Breast epithelium (tissue), 3 donors: ENCODE measurements around the gene DOCK3.

Experiments
- POLR2A ChIP-seq: fragments of 450-650 bp; IDR thresholded peaks from one replicate; pipeline ENCODE4 v1.6.1; 2016; ENCODE audit warnings: antibody characterized with exemption, mild to moderate bottlenecking, moderate library complexity
- TF ChIP-seq, protein P1 (sequence below), 3 donors: fragments of 450-650 bp; IDR thresholded peaks; one replicate each; pipeline ENCODE4 v1.5.1; 2016 to 2017; ENCODE audit warnings: antibody characterized with exemption in 3 of 3, mild to moderate bottlenecking in 3 of 3, moderate library complexity in 3 of 3

DNA sequence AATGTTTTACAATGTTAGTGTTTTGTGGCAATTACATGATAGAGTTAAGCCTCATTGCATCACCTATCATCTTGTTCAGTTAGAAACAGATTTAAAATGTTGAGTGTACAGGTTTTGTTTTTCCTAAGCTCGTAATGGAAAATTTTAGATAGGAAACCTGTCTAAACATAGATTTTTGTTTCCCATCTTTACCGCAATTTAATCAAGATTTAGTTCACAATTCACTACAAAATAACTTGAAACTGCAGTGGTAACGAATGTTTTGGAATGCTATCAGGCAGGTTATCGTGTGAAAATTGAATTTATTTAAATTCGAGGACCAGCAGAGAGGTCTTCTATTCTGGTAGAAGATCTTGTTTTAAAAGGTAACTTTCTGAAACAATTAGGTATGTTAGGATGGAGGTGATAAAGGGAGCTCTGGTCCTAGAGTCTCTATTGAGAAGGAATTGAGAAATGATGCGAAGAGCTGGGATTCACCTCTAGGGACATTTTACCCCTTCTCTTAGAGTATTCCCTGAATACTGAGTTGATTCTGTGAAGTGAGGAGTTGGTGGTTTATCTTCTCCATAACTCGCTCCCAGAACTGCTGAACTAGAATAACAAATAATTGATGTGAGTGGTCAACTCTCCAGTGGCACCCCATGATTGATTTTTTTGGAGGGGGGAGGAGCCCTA lies 1.4 kb downstream of the DOCK3 start:
- no peak for TF ChIP-seq POLR2A
- TF ChIP-seq, protein P1, sequence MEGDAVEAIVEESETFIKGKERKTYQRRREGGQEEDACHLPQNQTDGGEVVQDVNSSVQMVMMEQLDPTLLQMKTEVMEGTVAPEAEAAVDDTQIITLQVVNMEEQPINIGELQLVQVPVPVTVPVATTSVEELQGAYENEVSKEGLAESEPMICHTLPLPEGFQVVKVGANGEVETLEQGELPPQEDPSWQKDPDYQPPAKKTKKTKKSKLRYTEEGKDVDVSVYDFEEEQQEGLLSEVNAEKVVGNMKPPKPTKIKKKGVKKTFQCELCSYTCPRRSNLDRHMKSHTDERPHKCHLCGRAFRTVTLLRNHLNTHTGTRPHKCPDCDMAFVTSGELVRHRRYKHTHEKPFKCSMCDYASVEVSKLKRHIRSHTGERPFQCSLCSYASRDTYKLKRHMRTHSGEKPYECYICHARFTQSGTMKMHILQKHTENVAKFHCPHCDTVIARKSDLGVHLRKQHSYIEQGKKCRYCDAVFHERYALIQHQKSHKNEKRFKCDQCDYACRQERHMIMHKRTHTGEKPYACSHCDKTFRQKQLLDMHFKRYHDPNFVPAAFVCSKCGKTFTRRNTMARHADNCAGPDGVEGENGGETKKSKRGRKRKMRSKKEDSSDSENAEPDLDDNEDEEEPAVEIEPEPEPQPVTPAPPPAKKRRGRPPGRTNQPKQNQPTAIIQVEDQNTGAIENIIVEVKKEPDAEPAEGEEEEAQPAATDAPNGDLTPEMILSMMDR (IDR thresholded peaks at IDR 0.05) = no peak
